DMS 273 (cell line): ENCODE data around the gene ALDH1L2.
A peak's percentile ranks its signal among the peaks of the same experiment; 100 is the strongest.
"Not testable (repeated sequence)": the region's sequence is repeated elsewhere in the genome, so short reads cannot be mapped to it uniquely, and the experiment has no call there.

Experiments used
- DNase-seq: peaks from one replicate; lab custom pipeline; 2025; ENCODE audit not compliant: unreplicated experiment; lab: John Stamatoyannopoulos, UW

Gene ALDH1L2

DNA sequence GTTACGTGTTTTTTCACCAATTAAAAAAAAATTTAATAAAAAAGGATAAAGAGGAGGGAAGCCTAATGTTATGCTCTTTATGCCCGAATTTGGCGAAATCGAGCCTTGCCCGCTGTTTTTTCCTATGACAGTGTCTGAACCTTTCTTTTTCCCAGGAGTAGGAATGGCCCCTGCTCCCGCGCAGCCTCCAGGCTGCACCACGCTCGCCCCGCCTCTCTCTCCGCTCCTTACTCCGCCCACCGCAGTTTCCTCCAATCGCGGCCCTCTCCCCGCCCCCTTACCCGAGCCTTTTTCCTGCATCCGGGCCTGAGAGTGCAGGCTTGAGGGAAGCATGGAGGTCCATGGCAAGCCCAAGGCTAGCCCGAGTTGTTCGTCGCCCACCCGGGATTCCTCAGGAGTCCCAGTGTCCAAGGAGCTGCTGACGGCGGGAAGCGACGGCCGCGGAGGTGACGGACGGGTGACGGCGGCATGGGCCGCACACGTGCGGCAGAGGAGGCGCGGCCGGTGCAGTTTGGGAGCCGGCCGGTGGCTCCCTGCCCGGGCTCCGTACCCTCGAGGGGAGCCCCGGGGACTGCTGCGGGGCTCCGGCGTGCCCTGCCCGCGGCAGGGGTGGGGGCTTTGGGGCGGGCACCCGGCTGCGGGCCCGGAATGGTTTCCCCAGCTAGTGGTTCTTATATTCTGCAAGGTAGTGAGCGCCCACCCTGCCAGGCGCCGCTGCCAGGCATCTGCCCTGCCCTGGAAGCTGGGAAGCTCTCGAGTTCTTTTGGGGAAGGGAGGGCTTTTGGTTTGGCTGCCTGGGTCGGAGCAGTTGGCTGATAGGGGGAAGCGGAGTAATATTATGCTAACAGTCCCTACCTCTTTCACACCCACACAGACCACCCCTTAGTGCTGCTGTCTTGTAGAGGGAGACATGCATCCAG, 98.0 kb downstream of the ALDH1L2 start, which contains the start of gene NOPCHAP1:
NOPCHAP1 (plus strand) TSS at position 295 of the 920 bp plus-strand sequence; CDS start at position 332, 37 bp downstream.
- DNase-seq = peak; percentile 95

DNA sequence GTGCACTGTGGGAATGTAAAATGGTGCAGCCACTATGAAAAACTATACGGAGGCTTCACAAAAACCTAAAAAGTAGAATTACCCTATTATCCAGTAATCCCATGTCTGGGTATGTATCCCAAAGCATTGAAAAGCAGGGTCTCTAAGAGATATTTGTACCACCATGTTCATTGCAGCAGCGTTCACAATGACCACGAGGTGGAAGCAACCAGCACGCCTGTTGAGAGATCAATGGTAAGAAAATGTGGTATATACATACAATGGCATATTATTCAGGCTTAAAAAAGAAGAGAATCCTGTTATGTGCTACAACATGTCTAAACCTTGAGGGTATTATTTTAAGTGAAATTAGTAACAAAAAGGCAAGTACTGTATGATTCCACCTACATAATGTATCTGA, 99.1 kb downstream of the ALDH1L2 start:
- no peak for DNase-seq

DNA sequence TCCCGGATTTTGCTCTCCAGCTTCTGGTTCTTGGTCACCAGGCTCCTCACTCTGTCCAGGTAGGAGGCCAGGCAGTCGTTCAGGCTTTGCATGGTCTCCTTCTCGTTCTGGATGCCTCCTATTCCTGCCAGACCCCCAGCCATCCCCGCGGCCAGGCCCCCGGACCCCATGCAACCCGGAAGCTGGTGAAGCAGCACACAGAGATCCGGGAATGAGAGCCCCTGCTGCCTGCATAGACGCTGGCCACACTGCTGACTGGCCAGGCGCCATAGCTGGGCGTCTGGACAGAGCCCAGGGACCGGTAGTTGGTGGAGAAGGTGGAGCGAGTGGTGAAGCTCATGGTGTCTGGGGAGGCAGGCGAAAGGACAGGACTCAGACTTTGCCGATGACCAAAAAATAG, 106.6 kb downstream of the ALDH1L2 start:
- DNase-seq = not testable (repeated sequence)

DNA sequence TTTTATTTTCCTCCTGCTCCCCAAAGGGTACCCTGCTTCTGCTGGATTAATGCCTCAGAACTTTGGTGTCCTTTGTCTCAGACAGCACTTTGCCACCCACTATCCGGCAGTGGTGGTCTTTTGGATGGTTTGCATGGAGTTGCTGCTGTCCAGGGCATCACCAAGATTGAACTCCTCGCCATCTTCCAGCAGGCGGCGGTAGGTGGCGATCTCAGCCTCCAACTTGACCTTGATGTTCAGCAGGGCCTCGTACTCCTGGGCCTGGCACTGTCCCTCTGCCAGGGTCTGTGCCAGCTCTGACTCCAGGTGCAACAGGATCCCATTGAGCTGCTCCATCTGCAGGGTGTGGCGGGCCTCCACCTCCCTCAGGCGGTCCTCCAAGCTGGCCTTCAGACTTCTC, 107.6 kb downstream of the ALDH1L2 start:
- no peak for DNase-seq

DNA sequence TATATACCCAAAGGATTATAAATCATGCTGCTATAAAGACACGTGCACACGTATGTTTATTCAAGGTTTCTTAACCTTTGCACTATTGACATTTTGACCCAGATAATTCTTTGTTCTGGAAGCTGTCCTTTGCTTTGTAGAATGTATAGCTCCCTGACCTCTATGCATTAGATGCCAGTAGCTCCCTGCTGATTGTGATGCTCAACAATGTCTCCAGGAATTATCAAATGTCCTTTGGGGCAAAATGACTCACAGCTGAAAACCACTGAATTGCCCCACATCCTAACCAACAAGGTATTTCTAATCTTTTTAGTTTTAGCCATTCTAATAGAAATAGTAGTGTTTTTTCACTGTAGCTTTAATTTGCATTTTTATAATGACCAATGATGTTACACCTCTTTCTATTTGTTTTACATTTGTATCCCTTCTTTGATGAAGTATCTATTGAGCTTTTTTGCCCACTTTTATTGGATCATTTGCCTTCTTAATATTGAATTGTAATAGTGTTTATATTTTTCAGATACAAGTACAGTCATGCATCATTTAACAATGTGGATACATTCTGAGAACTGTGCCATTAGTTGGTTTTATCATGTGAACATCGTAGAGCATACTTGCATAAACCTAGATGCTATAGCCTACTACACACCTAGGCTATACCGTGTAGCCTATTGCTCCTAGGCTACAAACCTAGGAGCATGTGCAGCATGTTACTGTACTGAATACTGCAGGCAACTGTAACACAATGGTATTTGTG, 108.5 kb downstream of the ALDH1L2 start:
- no peak for DNase-seq

DNA sequence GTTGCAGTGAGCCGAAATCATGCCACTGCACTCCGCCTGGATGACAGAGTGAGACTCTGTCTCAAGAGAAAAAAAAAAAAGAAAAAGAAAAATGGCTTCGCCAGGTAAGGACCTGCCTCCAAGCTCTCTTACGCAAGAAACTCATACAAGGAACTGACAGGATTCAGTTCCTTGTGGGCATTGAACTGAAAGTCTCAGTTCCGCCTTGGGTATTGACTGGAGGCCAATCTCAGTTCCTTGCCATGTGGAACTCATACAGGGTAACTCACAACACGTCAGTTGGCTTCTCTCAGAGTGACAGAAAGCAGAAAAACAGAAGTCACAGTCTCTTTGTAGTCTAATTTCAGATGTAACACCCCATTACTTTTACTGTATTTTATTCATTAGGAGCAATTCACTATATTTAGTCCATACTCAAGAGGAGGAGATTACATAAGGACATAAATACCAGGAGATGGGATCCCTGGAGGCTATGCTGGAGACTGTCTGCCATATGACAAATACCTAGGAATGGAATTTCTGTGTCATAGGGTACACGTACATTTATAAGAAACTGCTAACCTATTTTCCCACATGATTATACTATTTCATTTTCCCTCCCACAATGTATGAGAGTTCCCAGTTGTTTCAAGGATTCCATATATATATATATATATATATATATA, 109.5 kb downstream of the ALDH1L2 start:
- no peak for DNase-seq

DNA sequence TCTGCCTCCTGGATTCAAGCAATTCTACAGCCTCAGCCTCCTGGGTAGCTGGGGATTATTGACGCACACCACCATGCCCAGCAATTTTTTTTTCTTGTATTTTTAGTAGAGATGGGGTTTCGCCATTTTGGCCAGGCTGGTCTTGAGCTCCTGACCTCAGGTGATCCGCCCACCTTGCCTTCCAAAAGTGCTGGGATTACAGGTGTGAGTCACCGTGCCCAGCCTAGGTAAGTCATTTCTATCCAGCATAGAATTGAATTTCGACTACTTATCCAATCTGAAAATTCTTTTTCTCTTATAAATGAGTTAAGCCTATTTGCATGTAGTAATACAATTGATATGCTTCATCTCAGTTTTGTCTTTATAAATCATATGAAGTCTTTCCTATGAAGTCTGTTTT, 111.0 kb downstream of the ALDH1L2 start:
- no peak for DNase-seq

DNA sequence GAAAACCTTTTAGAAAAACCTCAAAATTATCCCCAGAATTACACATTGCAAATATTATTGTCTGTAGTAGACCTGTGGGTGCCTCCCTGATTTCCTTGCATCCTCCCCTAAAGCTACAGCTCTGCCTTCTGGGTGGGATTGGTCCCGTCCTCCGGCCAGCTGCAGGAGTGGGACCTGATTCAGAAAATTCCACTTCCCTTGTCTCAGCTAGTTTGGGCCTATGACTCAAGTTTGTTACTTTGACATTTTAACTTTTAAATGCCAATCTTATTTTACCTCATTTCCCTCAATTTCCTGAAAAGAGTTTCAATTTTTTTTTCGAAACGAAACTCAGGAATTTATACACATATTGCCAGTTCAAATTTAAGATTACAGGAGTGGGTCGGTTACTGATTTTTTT, 113.0 kb downstream of the ALDH1L2 start:
- DNase-seq = no peak
